GM15510 (cell line): ENCODE data around the gene POU2F1.
A peak's percentile ranks its signal among the peaks of the same experiment; 100 is the strongest.

ENCODE experiments used
- POLR2A ChIP-seq: IDR thresholded peaks from 3 replicates; pipeline ENCODE4 v1.6.1; 2011; ENCODE audit warnings: borderline replicate concordance; ENCODE audit not compliant: insufficient read length; ENCODE audit errors: extremely low read depth

POU2F1 gene

DNA sequence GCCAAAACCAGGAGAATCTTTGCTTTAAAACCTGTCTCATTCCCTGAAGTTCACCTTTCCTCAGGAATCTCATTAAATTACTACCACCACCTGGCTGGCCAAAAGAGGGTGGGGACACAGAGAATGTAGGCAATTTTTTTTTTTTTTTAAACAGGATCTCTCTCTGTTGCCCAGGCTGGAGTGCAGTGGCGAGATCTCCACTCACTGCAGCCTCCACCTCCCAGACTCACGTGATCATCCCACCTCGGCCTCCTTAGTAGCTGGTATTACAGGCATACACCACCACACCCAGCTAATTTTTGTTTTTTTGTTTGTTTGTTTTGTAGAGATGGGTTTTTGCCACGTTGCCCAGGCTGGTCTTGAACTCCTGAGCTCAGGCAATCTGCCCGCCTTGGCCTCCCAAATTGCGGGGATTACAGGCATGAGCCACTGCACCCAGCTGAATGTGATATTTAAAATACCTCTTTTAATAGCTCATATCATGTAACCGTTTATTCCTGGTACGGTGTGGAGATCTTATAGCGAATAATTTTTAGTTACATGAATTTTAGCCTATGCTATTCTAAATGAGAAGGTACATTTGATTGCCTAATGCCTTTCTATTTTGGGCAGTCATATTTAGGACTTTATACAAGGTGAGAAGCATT lies 84.5 kb downstream of the POU2F1 start:
- TF ChIP-seq POLR2A = no peak

DNA sequence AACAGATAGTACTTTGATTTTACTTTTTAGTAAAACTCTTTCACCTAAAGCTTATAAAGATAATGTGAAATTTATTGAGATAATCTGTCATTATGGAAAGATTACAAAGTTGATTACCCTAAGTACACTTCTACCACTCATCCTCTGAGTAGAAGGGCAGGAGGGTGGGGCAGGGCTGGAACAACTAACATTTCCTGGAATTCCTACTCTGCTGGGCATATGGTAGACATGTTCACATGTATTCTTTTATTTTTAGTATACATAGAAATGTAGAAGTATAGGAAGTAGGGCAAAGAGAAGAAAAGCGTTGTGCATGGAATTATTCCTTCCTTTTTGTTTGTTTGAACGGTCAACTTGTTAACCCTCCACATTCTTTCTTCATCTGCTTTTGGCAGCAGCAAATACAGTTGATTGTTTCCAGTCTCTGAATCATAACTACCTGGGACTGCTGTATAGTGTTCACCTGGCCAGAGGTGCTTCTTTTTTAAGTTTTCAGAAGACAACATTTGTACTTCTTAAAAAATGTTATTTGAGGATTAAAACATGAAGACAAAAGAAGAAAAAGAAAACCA lies 85.1 kb downstream of the POU2F1 start:
- TF ChIP-seq POLR2A = no peak

DNA sequence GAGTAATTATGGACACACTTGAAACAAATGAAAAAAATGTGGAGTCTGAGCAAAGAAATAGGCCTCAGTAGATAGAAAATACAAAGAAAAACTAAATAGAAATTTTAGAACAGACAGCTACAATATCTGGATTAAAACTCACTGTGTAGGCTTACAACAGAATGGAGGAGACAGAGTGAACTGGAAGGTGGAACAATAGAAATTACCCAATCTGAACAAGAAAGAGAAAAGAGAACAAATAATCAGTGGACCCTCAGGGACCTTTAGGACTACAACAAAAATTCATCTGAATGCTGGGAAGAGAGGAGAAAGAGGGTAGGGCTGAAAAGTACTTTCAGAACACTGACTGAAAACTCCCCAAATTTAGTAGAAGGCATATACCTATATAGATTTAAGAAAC lies 90.0 kb downstream of the POU2F1 start:
- no peak for TF ChIP-seq POLR2A

DNA sequence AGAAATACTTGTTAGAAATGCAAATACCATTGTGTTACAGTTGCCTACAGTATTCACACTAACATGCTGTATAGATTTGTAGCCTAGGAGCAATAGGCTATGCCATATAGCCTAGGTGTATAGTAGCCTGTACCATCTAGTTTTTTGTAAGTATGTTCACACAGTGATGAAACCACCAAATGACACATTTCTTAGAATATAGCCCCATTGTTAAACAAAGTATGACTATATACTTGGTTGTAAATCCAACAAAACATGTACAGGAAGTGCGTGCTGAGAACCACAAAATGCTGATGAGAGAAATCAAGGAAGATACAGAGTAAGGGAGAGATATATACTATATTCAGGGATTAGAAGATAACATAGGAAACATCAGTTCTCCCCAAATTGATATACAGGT lies 92.2 kb downstream of the POU2F1 start:
- TF ChIP-seq POLR2A = no peak

DNA sequence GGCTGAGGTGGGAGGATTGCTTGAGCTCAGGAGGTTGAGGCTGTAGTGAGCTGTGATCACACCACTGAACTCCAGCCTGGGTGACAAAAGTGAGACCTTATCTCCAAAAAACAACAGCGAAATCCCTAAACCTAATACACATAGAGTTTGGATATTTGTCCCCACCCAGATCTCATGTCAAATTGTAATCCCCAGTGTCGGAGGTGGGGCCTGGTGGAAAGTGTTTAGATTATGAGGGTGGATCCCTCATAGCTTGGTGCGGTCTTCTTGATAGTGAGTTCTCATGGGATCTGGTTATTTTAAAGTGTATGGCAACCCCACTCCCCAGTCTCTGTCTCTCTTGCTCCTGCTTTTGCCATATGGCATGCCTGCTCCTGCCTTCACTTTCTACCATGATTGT lies 94.0 kb downstream of the POU2F1 start:
- no peak for TF ChIP-seq POLR2A

DNA sequence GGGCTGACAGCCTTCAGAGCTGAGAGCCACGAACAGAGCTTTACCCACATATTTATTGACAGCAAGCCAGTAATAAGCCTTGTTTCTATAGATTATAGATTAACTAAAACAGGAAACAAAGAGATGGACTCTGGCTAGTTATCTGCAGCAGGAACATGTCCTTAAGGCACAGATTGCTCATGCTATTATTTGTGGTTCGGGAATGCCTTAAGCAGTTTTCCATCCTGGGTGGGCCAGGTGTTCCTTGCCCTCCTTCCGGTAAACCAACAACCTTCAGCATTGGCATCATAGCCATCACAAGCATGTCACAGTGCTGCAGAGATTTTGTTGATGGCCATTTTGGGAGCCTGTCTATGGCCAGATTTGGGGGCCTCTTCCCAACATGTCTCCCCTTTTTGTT lies 96.8 kb downstream of the POU2F1 start:
- TF ChIP-seq POLR2A = no peak

DNA sequence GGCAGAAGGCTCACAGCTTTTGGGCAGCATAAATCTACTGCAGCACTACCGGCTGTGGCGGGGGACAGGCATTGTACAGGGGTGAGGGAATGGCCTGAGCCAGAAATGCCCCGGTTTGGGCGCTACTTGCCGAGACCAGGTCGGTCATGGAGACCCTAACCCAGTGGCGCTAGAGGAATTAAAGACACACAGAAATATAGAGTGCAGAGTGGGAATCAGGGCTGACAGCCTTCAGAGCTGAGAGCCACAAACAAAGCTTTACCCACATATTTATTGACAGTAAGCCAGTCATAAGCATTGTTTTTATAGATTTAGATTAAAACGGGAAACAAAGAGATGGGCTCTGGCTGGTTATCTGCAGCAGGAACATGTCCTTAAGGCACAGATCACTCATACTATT lies 101.8 kb downstream of the POU2F1 start:
- TF ChIP-seq POLR2A = no peak

DNA sequence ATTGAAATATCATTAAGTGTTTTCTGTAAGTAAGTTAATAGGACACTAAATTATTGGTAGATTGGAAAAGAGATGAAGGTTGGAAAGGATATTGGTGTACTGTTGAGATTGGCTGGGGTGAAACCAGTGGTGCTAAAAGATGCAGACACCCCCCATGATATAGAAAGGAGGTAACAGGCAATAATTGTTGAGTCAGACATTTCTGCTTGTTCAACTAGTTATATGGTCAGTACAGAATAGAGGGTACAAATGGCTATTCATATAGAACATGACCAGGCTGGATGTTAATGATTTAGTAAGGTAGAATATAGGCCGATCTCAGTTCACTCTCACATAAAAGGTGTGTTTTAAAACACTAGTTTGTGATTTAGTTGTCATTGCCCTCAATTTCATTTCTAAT lies 104.5 kb downstream of the POU2F1 start:
- no peak for TF ChIP-seq POLR2A

DNA sequence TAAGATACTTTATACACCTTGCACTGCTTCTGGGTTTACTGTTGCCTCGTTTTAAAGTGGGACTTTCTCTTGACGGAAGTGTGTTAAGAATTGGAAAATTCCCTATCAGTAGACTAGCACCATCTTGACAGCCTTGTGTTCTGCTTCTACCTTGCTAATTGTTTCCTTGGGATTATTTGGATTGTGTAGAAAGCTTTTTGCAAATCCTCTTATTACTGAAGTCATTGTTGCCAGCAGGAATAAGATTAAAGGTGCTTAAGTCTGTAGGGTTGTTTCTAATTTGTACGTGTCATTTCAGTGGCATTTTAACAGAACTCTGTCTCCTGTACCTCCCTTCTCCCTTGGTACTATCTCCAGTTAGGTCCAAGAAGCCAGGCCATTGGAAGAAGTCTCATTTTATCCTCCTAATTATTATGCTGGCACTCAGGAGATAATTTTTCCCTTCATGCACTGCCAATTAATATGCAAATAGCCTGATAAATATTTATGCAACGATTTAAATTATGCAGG lies 107.7 kb downstream of the POU2F1 start:
- no peak for TF ChIP-seq POLR2A

DNA sequence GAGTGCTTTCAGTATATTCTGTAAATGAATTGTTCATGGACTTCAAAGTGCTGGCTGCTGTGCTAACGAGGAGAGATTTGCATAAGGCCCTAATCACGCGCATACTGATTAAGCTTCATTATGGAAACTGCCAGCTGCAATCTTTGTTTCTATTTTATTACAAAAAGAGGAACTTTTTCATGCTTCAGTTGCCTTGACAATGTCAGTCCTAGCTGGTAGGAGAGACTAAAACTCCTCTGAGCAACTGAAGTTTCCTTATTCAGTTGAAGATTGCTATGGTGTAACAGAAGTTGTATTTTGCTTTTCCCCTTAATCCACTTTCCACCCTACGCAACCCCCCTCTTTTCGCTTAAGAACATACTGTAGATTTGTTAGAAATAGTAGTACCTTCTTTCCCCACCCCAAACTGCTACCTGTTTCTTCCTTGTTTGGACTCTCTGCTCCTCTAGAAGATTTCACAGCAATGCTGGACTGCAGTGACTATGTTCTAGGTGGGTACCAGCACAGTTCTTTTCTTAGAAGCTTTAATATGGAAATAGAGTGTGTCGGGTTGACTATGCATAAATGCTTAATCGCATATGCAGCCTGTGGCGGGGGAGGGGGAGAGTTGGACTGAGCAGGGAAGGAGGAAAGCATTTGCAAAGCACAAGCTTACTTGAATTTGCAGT lies 108.3 kb downstream of the POU2F1 start:
- TF ChIP-seq POLR2A = peak; percentile 11

DNA sequence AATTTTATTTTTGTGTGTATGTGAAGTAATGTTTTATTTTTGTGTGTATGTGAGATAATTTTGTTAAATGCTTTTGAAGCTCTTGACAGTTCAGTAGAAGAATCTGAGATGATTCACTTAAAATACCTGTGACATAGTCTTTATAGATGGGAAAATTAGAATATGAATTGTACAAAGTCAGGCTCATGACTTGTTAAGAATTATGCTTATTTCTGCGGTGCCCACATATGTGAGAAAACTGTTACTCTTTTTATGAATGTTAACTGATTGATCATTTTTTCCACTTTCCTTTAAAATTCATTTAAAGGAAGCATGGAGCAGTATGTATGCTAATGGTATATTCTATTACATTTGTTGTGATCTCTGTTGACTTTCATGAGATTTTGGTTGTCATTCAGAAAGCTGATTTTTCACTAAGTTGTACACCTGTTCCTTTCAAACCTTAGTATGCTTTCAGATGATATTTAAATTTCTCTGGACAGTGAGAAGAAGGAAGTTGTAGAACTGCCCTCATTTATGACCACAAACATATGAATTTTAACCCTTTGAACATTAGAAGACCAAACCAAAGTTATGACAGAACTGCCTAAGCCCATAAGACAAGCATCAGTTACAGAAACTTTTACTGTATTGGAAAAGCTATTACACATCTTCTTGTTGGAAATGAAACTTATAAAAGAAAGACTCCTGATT lies 110.1 kb downstream of the POU2F1 start:
- no peak for TF ChIP-seq POLR2A

DNA sequence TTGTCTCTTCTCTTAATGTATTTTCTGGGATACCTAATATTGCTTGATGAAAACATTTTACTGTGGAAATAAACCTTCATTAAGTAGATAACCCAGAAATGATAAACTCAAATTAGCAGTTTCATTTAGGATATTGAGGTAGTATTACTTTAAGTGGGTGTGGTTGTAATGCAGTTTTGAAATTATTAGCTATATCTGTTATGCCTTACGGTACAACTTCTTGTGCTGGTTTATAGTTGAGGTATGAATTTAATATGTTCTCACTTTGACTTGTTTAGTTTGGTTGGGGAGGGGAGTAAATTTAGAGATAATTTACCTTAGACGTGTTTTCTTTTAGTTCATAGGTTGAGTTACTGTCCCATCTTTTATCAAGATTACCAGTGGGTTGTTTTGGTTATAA lies 111.0 kb downstream of the POU2F1 start:
- no peak for TF ChIP-seq POLR2A

DNA sequence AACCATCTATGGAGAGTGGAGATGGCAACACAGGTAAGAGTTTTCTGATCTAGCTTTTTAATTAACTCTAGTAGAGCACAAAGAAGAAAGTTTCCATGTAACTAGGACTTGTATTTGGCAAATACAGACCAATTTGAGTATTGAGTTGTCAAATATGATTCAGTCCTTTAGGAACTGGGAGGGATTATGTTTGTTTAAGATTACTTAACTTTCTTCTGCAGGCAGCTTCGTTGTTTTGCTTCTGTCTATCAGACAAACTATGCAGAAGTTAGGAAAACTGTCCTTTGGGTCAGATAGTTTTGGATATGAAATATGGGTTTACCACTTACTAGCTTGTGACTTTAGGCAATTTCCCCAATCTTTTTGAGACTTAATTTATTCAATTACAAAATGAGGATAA lies 111.8 kb downstream of the POU2F1 start:
- no peak for TF ChIP-seq POLR2A

DNA sequence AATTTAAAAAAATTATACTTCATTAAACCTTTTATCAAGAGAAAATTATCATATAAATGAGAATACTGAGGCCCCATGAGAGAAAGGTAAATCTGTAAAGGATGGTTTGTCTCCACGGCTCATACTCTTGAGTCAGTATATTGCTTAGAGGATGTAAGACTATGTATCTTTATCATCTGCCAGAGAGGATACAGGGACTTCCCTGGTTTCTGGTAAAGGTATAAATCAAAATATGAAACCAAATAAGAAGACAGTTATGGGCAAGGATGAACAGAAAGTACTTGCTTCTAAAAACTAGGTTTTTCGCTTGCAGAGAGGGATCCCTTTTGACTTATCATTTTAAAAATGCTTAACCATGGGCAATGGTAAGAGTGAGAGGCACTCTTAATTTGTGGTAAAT lies 112.4 kb downstream of the POU2F1 start:
- TF ChIP-seq POLR2A = no peak

DNA sequence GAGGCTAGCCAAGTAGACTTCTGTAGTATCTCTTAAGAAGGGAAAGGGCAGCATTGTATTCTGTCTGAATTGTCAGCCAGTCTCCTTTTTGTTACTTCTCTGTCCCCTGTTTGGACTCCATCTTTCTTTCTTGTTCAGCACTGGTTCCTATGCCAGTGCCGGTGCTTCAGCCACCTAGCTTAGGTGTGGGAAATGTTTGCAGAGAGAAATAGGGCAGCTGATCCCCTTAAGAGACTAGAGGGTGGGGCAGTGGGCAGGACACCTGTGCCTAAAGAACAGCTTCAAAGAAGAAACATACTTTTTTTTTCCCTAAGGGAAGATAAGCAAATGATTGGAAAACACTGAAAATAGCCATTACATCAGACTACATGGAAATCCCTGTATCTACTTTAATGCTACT lies 113.0 kb downstream of the POU2F1 start:
- TF ChIP-seq POLR2A = no peak

DNA sequence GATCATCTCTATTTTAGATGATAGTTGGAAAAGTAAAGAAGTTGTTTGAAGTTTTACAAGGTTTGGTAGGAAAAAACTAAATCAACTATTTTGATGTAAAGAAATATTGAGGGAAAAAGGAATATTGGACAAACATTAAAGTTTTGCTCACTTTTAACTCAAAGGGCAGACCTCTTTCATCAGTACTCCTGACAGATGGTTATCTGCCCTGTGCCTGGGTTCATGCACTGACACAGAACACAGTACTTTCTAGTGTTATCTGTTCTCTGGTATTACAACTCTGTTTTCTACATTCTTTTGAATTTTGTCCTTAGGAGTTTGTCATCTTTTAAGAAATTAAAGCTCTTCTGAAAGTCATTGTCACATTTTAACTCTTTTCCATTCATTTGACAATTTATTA lies 118.7 kb downstream of the POU2F1 start:
- TF ChIP-seq POLR2A = no peak

DNA sequence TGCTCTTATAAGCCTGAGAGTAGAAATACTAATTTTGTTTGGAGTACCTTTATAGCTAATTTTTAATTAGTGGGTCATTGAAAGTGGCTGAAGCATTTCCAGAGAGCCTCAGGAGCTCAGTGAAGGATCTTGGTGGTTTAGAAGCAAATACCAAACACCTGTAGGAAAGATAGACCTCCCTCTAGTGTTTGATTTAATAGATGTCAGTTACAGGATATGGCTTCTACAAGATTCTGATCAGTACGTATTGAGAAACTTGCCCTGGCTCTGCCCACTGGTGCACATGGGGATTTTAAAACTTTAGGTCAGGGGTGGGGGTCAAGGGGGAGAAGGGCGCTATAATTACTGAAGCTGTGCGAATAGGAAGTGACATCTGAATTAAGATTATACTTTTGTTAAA lies 122.2 kb downstream of the POU2F1 start:
- no peak for TF ChIP-seq POLR2A

DNA sequence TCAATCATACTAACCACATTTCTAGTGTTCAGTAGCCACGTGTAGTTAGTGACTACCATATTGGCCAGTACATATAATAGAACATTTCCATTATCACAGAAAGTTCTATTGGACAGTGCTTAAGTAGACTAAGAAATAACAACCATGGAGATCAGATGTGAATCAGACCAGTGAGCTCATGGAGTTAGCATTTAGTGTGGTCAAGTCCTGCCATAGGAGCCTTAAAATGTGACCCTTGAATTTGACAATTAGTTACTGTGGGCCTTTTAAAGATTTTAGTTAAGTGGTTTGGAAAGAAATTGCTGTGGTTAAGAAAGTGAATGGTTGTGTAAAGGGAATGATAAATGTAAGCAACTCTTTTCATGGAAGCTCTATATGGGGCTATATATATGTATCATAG lies 123.4 kb downstream of the POU2F1 start:
- TF ChIP-seq POLR2A = no peak
